GM21786 (cell line): Measurements from ENCODE around the gene RAD9A.
"Not testable (repeated sequence)": the region's sequence is repeated elsewhere in the genome, so short reads cannot be mapped to it uniquely, and the experiment has no call there.

Experiments
- ATAC-seq: cut with Tn5 transposase; IDR thresholded peaks from one replicate; pipeline ENCODE4 v1.9.1; 2021; ENCODE audit not compliant: unreplicated experiment

The RAD9A gene

DNA sequence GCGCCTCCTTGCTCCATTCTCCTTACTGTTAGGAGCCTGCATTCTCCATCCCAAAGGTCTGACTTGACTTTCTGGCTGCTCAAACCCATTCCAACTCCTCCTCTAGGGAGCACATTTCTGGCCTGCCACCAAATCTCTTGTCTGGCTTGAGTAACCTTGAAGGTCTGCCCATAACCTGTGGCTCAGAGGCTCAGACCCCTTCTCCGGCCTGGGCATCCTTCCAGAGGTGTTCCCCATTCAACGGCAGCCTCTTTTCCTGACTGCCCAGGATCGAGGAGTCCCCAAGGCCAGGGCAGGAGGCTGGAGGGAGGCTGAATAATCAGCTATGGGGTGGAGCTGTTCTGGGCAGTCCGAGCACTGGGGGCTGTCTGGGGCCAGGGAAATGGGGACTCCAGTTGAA is 2.2 kb downstream of the RAD9A start:
- ATAC-seq: no peak

DNA sequence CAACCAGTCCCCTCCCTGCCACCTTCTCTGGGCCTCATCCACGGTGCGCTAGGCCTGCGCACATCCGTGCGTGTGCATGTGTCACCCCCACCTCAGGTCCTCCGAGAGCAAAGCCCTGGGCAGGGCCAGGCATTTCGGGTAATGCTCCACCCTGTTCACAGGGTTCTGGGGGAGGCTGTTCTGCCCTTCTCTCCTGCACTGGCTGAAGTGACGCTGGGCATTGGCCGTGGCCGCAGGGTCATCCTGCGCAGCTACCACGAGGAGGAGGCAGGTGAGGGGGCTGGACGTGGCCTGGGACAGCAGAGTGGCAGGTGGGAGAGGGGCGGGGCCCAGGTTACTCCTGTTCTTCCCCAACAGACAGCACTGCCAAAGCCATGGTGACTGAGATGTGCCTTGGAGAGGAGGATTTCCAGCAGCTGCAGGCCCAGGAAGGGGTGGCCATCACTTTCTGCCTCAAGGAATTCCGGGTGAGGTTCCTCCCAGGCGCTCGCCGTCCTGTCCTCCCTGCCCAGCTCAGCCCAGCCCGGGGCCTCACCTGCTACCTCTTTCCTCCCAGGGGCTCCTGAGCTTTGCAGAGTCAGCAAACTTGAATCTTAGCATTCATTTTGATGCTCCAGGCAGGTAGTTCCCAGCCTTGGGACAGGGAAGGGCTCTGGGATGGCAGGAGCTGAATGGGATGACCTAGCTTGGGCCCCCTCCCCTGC is 3.9 kb downstream of the RAD9A start:
- ATAC-seq: no peak

DNA sequence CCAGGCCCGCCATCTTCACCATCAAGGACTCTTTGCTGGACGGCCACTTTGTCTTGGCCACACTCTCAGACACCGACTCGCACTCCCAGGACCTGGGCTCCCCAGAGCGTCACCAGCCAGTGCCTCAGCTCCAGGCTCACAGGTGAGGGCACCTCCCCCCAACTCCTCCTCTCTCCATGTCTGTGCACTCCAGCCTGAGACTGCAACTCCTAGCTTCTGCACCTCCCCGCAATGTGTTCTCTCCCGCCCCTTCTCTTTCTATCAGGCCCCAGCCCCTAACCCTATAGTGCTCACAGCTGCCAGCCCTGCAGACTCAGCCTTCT is 4.4 kb downstream of the RAD9A start:
- ATAC-seq: no peak

DNA sequence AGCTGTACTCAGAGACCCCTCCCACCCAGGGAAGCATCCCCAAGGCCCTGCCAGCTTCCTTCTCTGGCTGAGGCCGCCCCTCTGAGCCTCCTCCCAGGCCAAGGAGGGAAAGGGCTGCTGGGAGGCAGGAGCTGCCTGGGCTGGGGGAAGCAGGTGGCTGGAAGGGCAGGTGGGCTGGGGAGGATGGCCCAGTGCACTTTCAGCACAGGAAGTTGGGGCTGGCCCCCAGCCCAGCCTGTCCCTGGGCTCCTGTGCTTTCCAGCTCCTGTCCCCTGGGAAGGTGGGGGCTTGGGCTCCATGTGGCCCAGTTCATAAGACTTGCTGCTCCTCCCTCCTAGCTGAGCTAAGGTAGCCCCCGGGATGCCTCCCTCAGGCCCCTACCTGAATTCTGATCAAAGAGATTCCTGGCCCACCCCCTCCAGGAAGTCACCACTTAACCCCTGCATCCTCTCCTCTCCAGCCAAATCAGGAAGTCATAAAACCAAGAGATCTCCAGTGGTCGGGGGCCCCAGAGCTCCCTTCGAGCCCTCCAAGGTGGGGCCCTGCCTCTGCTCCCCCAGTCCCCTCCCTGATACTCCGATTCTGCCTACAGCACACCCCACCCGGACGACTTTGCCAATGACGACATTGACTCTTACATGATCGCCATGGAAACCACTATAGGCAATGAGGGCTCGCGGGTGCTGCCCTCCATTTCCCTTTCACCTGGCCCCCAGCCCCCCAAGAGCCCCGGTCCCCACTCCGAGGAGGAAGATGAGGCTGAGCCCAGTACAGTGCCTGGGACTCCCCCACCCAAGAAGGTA is 5.0 kb downstream of the RAD9A start:
- no peak for ATAC-seq

DNA sequence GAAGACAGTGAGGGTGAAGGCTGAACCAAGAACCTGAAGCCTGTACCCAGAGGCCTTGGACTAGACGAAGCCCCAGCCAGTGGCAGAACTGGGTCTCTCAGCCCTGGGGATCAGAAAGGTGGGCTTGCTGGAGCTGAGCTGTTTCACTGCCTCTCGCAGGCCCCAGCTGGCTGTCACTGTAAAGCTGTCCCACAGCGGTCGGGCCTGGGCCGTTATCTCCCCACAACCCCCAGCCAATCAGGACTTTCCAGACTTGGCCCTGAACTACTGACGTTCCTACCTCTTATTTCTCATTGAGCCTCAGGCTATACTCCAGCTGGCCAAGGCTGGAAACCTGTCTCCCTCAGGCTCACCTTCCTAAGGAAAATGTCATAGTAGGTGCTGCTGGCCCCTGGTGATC is 5.8 kb downstream of the RAD9A start:
- no peak for ATAC-seq

DNA sequence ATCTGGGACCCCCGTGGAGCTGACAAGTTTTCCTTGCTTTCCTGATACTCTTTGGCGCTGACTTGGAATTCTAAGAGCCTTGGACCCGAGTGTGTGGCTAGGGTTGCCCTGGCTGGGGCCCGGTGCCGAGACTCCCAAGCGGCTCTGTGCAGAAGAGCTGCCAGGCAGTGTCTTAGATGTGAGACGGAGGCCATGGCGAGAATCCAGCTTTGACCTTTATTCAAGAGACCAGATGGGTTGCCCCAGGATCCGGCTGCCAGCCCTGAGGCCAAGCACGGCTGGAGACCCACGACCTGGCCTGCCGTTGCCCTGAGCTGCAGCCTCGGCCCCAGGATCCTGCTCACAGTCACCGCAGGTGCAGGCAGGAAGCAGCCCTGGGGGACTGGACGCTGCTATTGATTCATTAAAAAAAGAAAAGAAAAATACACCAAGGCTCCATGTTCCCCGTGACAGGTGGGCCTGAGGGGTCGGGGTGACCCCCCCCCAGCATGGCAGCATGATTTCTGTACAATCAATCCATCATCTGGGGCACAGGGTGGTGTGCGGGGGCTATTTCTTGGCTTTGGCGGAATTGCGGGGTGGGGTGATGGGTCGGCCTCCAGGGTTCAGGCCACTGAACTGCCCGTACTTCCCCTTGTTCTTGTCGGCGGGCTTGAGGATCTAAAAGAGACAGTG is 6.3 kb downstream of the RAD9A start:
- ATAC-seq: no peak

DNA sequence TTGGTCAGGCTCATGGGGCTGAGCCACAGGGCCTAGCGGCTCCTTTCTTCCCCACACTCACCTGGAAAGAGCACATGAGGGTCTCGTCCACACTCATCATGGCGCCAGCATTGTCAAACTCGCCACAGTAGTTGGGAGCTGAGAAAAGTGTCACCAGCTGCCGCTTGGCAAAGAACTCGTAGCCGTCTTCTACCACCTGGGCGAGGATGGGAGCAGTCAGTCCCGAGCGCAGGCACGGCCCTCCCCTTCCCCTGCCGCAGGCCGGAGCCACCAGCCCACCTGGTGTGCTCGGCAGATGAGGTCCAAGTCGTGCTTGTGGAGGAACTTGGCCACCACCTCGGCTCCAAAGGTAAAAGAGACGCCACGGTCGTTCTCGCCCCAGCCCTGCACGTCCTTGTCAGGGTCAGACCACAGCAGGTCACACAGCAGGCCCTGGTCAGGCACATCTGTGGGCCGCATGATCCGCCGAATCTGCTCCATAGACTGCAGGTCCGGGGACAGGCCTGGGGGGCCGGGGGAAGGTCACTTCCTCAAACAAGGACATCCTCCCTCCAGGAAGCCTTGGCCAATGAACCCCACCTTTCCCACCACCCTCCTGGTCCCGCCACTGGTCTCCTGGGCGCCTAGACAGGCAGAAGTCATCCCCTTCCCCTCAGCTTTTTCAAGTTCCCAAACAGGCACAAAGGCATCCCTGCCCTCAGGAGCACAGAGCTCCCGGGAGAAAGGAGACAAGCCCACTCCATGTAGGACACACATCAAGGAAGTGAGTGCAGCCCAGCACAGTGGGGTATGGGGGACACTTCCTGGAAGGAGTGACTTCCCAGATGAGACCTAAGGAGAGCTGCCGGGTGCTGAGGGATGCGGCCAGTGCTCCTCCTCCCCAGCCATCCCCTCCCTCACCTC is 7.1 kb downstream of the RAD9A start:
- ATAC-seq: no peak

DNA sequence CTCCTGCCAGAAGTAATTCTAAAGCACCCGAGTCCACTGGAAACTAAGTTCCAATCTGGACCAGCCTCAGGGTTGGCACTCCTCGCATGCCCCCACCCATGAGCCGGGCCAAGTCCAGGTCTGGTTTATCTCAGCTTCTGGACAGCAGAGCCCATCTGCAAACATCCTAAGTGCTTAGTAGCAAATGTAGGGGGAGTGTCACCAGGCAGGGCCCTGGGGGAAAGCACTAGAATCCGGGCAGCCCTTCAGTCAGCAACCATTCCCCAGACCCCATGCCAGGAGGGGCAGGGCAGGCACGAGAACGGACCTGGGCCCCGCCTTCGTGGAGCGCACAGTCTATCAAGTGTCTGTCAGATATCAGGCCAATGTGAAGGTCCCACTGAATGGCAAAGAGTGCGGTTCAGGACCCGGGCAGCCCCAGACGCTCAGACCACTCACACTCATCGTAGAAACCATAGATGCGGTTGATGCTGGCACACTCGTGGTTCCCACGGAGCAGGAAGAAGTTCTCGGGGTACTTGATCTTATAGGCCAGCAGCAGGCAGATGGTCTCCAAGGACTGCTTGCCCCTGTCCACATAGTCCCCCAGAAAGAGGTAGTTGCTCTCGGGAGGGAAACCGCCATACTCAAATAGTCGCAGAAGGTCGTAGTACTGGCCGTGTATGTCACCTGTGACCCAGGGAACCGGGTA is 8.6 kb downstream of the RAD9A start:
- no peak for ATAC-seq

DNA sequence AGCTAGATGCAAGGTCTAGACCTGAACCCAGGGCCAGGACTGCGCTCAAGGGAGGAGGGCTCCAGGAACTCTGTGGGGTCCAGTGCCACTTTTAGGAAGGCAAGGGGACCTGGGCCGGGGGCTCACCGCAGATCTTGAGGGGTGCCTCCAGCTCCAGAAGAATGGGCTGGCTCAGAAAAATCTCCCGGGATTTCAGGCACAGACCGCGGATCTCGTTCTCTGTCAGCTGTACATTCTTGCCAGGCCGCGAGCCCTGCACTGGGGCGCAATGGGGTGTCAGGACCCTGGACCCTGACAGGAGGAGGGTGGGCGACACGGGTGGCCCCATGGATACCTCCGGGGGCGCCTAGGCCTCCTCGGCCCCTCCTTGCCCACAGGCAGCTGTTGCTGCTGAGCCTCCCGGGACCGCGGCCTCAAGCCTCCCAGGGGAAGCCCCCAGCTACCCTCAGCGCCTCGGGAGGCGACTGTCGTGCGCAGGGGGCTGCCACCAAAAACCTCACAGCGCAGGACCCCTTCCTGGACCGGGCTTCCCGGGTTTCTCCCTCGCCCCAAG is 9.2 kb downstream of the RAD9A start:
- ATAC-seq: peak; percentile 16

DNA sequence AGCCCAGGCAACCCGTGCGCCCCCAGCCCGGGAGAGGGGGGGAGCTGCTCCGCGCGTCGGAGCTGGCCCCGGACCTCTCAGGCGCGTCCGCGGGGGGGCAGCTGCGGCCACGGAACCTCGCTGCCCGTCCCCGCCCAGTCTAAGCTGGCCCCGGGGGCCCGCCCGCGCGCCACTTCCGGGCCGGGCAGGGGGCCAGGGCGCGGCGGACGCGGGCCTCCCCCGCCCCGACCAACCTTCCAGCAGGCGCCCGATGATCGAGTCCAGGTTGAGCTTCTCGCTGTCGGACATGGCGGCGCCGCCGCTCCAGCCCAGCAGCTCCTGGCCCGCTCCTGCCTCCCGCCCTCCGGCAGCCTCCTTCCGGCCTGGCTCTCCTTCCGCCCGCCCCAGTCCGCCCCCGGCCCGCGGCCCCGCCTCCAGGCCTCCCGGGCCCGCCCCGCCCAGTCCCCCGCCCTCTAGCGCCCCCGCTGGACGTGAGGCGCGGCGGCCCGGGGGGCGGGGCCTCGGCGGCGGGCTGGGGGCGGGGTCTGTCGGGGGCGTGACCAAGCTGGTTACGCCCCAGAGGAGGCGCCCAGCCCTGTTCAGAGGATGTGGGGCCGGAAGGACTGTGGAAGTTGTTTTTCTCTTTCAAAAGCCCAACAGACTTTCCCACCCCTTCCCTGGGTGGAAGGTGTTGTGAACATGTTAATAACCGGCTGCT is 9.9 kb downstream of the RAD9A start, which contains the start of gene PPP1CA:
Gene PPP1CA, minus strand, starts transcription at position 364 of the 697 bp plus-strand sequence. Its CDS starts 76 bp downstream, at position 288.
- peak; percentile 52 for ATAC-seq

DNA sequence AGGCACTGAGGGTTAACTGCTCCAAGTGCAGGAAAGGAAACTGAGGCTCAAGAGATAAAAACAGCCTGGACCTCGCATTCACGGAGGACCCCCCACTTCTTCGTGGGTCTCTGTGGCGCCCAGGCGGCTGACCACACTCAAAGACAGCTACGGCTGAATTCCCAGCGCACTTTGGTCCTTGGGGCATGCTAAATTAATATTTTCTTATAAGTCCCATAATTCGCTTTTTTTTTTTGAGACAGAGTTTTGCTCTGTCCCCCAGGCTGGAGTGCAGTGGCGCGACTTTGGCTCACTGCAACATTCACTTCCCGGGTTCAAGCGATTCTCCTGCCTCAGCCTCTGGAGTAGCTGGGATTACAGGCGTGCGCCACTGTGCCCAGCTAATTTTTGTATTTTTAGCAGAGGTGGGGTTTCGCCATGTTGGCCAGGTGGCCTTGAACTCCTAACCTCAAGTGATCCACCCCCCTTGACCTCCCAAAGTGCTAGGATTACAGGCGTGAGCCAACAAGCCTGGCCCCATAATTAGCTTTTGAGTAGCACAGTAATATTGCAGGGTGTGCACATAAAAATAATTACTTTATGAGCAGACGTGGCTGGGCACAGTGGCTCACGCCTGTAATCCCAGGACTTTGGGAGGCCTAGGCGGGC is 10.5 kb downstream of the RAD9A start:
- ATAC-seq: not testable (repeated sequence)

DNA sequence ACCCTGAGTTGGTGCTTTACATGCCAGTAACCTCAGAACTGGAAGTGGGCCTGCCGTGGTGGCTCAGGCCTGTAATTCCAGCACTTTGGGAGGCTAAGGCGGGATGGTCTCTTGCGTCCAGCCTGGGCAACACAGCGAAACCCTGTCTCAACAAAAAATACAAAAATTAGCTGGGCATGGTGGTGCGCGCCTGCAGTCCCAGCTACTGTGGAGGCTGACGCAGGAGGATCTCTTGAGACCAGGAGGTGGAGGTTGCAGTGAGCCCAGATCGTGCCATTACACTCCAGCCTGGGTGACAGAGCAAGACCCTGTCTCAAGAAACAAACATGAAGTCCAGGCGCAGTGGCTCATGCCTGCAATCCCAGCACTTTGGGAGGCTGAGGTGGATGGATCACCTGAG is 11.3 kb downstream of the RAD9A start:
- not testable (repeated sequence) for ATAC-seq

DNA sequence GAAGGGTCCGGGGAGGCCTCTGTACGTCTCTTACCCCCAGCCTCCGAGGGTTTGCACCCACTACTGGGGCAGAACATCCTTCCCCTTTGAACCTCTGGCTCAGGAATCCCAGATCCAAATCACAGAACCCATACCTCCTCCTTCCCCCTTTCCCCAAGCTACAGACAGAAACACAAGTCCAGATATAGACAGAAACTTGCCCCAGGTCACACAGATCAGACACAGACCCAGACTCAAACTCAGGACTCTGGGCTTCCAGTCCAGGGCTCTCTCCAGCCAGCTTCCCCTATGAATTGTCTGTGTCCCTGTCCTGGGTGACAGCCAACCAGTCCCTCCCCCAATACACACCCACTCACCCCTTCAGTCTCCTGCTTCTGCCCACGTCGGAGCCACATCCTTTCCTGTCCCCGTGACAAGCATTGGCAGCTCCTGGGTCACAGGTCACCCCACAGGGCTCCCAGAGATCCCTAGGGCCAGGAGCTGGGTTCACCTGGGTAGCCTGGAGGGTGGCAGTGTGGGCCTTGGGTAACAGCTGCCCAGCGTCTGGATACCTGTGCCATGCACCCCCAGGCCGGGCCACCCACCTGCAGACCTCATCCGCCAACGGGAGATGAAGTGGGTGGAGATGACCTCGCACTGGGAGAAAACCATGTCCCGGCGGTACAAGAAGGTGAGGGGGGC is 12.9 kb downstream of the RAD9A start:
- no peak for ATAC-seq

DNA sequence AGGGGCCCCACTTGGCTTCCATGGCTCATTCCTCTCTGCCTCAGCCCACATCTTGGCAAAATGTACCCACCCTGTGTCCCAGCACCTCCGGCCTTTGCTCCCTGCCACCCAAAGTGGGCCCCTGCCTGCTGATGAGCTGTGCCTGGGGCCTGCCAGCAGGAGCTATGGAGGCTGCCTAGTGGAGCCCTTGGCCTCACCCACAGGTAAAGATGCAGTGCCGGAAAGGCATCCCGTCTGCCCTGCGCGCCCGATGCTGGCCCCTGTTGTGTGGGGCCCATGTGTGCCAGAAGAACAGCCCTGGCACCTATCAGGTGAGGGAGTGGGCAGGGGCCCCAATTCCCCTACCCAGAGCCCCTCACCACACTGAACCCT is 13.4 kb downstream of the RAD9A start:
- no peak for ATAC-seq

DNA sequence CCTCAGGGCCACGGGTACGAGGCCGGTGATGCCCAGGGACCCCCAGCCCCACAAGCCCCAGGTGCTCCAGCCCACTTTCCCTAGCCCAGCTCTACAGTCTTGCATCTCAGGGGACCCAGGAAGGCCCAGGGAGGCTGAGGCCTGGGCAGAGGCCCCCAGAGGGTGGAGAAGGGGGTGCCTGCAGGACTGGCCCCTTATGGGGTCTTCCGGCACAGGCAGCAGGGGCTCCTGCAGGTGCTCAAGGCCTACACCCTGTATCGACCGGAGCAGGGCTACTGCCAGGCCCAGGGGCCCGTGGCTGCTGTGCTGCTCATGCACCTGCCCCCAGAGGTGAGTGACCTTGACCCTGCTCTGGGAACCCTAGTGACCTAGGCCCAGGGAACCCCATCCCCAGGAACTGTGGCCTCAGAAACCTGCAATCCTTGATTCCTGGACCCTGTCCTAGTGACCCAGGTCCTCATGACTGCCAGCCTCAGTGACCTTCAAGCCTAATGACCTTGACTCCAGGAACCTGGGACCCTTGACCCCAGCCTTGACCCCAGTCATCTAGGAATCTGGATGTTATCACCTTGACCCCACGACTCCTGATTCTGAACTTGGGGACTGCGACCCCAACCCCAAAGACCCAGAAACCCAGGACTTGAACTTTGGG is 14.0 kb downstream of the RAD9A start:
- ATAC-seq: no peak

DNA sequence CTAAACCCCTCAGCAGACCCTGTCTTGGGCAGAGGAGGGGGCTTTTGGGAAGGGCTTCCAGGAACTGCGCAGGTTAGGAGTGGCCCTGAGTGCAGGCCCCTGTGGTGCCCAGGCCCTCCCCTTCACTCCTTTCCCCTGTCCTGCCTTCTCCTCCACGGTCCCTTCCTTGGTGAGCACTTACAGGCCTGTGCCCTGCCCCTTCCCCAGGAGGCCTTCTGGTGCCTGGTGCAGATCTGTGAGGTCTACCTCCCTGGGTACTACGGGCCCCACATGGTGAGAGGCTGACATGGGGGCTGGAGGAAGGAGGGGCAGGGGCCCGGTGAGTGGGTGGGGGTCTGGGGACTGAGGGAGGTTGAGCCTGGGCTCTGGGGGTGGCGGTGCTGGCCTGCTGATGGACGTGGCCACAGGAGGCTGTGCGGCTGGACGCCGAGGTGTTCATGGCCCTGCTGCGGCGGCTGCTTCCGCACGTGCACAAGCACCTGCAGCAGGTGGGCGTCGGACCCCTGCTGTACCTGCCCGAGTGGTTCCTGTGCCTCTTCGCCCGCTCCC is 14.7 kb downstream of the RAD9A start:
- no peak for ATAC-seq

DNA sequence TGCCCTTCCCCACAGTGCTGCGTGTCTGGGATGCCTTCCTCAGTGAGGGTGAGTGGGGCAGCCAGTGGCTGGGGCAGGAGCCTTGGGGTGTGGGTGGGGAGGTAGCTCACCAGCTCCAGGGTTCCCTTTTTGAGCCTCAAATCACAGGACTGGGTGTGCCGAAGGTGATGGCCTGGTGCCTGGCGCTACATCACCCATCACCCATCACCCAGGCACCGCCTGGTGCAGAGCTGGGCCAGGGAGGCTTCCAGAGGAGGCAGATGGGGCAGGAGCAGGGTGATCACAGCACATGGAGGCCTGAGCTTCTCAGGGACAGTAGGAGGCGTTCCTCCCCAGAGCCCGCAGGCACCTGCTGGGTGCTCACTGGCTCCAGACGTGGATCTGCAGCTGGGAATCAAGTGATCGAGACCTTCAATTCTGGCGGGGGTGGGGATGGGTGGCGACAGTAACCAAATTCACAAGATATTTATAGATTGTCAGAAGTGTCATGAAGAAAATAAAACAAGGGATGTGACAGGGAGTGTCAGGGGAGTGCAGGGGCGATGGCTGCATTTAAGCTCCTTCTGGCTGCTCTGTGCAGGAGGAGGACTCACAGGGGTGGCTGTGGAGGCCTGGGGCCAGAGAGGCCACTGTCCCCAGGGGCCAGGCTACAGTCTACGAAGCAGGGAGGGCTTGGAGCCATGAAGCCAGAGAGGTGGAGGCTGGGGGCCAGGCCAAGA is 15.3 kb downstream of the RAD9A start:
- ATAC-seq: no peak
